OCI-LY1 (cell line): ENCODE data around the gene FMN1.

Experiments
- H2AFZ ChIP-seq: fragments of 200-600 bp; sonication (generic), shearing (Covaris generic); 2 replicates; pipeline ENCODE4 v1.6.0; 2014; ENCODE audit warnings: antibody characterized with exemption, mild to moderate bottlenecking, low read length
- H3F3A ChIP-seq: fragments of 200-600 bp; sonication (generic), shearing (Covaris generic); 2 replicates; pipeline ENCODE4 v1.6.0; 2014; ENCODE audit warnings: mild to moderate bottlenecking, antibody characterized with exemption, low read length, moderate library complexity; ENCODE audit not compliant: insufficient read depth
- H3K27ac ChIP-seq: fragments of 200-600 bp; sonication (generic); 2 replicates; pipeline ENCODE4 v1.5.1; 2014; ENCODE audit warnings: low read length, mixed run types, mild to moderate bottlenecking, low read depth; ENCODE audit not compliant: poor library complexity, severe bottlenecking
- H3K27me3 ChIP-seq: fragments of 200-600 bp; sonication (generic); 2 replicates; pipeline ENCODE4 v1.6.0; 2014; ENCODE audit warnings: antibody characterized with exemption, mild to moderate bottlenecking, low read length, moderate library complexity; ENCODE audit not compliant: insufficient read depth
- H3K36me3 ChIP-seq: fragments of 200-600 bp; sonication (generic); 2 replicates; pipeline ENCODE4 v1.6.1; 2014; ENCODE audit warnings: mild to moderate bottlenecking, antibody characterized with exemption, low read length, moderate library complexity, mixed read lengths; ENCODE audit not compliant: insufficient read depth
- H3K4me1 ChIP-seq: fragments of 200-600 bp; sonication (generic); 2 replicates; pipeline ENCODE4 v1.5.1; 2014; ENCODE audit warnings: mild to moderate bottlenecking, low read length, moderate library complexity; ENCODE audit not compliant: insufficient read depth, severe bottlenecking
- H3K4me2 ChIP-seq: fragments of 200-600 bp; sonication (generic), shearing (Covaris generic); 2 replicates; pipeline ENCODE4 v1.6.1; 2014; ENCODE audit warnings: low read length
- H3K4me3 ChIP-seq: fragments of 200-600 bp; sonication (generic); 2 replicates; pipeline ENCODE4 v1.5.1; 2014; ENCODE audit warnings: low read length, low read depth, mild to moderate bottlenecking, mixed read lengths; ENCODE audit not compliant: poor library complexity, severe bottlenecking
- H3K79me2 ChIP-seq: fragments of 200-600 bp; shearing (Covaris generic); 2 replicates; pipeline ENCODE4 v1.6.1; 2016; ENCODE audit warnings: mixed run types, low read length, mixed read lengths; ENCODE audit not compliant: insufficient read depth
- H3K9ac ChIP-seq: fragments of 200-600 bp; sonication (generic), shearing (Covaris generic); 2 replicates; pipeline ENCODE4 v1.6.1; 2014; ENCODE audit warnings: mild to moderate bottlenecking, low read length, mixed read lengths
- H3K9me2 ChIP-seq: fragments of 200-600 bp; sonication (generic), shearing (Covaris generic); 2 replicates; pipeline ENCODE4 v1.6.1; 2014; ENCODE audit warnings: low read depth, mild to moderate bottlenecking, low read length, mixed read lengths
- H3K9me3 ChIP-seq: fragments of 200-600 bp; shearing (Covaris generic); 2 replicates; pipeline ENCODE4 v1.6.1; 2014; ENCODE audit warnings: low read length, mixed read lengths
- H4K20me1 ChIP-seq: fragments of 200-600 bp; sonication (generic), shearing (Covaris generic); 2 replicates; pipeline ENCODE4 v1.6.0; 2016; ENCODE audit warnings: mild to moderate bottlenecking, low read length; ENCODE audit not compliant: insufficient read depth
- EZH2 ChIP-seq: fragments of 200-600 bp; sonication (generic), shearing (Covaris generic); IDR thresholded peaks from 2 replicates; pipeline ENCODE4 v1.8.0; 2017; ENCODE audit warnings: borderline replicate concordance, mixed run types, mild to moderate bottlenecking, antibody characterized with exemption, low read length, moderate library complexity, mixed read lengths
- TF ChIP-seq, protein P1 (sequence below): fragments of 200-600 bp; sonication (generic), shearing (Covaris generic); IDR thresholded peaks from 2 replicates; pipeline ENCODE4 v1.5.1; 2017; ENCODE audit warnings: mild to moderate bottlenecking, antibody characterized with exemption, low read length, moderate library complexity, mixed read lengths

Gene FMN1

DNA sequence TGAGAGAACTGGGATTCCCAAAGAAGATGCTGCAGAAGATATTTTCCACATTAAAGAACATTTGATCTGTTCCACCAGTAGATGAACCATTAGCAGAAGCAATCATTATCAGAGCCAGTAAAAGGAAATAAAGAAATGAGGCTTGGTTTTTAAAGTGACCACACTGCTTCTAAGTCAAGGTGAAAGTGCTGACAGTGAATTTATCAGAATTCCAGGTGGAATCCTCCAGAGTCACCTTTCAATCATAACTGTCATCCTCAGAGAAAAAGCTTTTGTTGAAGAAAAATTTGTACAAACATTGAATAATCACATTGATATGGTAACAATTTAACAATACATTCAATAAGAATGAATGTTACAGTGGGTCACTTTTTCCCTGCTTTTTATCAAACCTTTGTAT, 376.9 kb downstream of the FMN1 start:
- Histone ChIP-seq H3K9ac (no peak overlapping the region), H3K27ac (no peak overlapping the region), H3K4me1 (no peaks in the 10 kb centered on the region), H3K27me3 (no peaks in the 10 kb centered on the region), H3K9me3 (no peaks in the 10 kb centered on the region), H2AFZ (no peak overlapping the region), H3K9me2 (no peaks in the 10 kb centered on the region), H3F3A (no peaks in the 10 kb centered on the region), H3K4me2 (no peak overlapping the region), H3K79me2 (no peaks in the 10 kb centered on the region), H3K36me3 (no peaks in the 10 kb centered on the region), H4K20me1 (no peaks in the 10 kb centered on the region), H3K4me3 (no peak overlapping the region)
- TF ChIP-seq EZH2: no peak
- TF ChIP-seq, protein P1, sequence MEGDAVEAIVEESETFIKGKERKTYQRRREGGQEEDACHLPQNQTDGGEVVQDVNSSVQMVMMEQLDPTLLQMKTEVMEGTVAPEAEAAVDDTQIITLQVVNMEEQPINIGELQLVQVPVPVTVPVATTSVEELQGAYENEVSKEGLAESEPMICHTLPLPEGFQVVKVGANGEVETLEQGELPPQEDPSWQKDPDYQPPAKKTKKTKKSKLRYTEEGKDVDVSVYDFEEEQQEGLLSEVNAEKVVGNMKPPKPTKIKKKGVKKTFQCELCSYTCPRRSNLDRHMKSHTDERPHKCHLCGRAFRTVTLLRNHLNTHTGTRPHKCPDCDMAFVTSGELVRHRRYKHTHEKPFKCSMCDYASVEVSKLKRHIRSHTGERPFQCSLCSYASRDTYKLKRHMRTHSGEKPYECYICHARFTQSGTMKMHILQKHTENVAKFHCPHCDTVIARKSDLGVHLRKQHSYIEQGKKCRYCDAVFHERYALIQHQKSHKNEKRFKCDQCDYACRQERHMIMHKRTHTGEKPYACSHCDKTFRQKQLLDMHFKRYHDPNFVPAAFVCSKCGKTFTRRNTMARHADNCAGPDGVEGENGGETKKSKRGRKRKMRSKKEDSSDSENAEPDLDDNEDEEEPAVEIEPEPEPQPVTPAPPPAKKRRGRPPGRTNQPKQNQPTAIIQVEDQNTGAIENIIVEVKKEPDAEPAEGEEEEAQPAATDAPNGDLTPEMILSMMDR: no peak

DNA sequence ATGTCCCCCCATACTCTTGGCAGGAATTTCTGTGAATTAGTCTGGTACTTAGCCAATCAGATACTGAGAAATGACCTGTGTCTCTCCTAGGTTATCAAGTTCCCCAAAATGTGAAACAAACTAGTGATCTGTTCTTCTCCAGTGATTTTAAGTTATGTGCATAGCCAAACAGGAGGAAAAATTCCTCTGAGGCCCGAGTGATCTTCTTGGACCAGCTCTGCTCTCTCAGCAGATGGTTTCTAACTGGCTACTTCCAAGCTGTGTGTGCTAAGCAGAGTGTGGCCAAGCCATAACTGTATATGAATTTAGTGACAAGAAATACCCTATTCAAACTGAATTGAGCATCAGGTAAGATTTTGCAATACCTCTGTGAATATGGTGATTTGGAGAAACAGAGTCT, 387.2 kb downstream of the FMN1 start:
- Histone ChIP-seq H3K27ac (no peak overlapping the region), H2AFZ (no peak overlapping the region), H3K27me3 (no peaks in the 10 kb centered on the region; the same call in 1 of the 2 replicates)

DNA sequence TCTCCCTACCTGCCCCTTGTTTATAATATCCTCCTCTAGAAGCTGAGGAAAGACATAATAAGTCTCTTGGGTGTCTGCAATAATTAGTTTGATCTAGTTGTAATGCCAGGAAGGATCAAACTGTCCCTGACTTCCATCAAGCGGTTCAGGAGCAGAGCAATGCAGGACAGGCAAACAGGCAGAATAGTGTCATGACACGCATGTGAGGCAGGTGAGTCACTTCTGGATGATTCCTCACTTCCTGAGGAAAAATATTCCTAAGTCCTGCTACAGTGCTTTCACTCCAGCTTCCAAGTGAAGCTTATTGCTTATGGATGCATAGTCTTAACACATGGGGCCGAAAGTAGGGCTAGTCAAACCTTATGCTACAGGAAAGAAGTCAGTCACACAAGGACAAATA, 390.9 kb downstream of the FMN1 start:
- no peaks in the 10 kb centered on the region for H3F3A ChIP-seq
- TF ChIP-seq, protein P1: no peak
- TF ChIP-seq EZH2: no peak
- no peaks in the 10 kb centered on the region; the same call in 1 of the 2 replicates for H3K27me3 ChIP-seq
- H3K4me2 ChIP-seq: no peak overlapping the region
- no peak overlapping the region for H3K27ac ChIP-seq
- no peak overlapping the region for H3K4me3 ChIP-seq
- H3K9me3 ChIP-seq: no peaks in the 10 kb centered on the region
- no peaks in the 10 kb centered on the region for H3K36me3 ChIP-seq
- no peaks in the 10 kb centered on the region for H3K79me2 ChIP-seq
- no peaks in the 10 kb centered on the region for H3K4me1 ChIP-seq
- H3K9me2 ChIP-seq: no peaks in the 10 kb centered on the region
- no peak overlapping the region for H3K9ac ChIP-seq
- H4K20me1 ChIP-seq: no peaks in the 10 kb centered on the region
- no peak overlapping the region for H2AFZ ChIP-seq

More for the DNA sequence above, 387.2 kb downstream of the FMN1 start:
- Histone ChIP-seq H3F3A (no peaks in the 10 kb centered on the region), H4K20me1 (no peaks in the 10 kb centered on the region), H3K4me1 (no peaks in the 10 kb centered on the region), H3K36me3 (no peaks in the 10 kb centered on the region), H3K9ac (no peak overlapping the region), H3K4me2 (no peak overlapping the region), H3K4me3 (no peak overlapping the region), H3K79me2 (no peaks in the 10 kb centered on the region), H3K9me2 (no peaks in the 10 kb centered on the region), H3K9me3 (no peaks in the 10 kb centered on the region)
- TF ChIP-seq, protein P1: no peak
- no peak for TF ChIP-seq EZH2
